WERI-Rb-1 (cell line): Measurements from ENCODE around the gene WNT1.

Experiments used
- DNase-seq: peaks from one replicate; pipeline ENCODE4 v3.0.0-alpha.2; 2020
- H3K27ac ChIP-seq: fragments of 250-450 bp; sonication (Bioruptor Pico); 2 replicates; pipeline ENCODE4 v1.5.1; 2020; ENCODE audit warnings: mild to moderate bottlenecking, moderate library complexity
- H3K27me3 ChIP-seq: fragments of 250-450 bp; sonication (Bioruptor Pico); 2 replicates; pipeline ENCODE4 v1.5.1; 2021; ENCODE audit warnings: mild to moderate bottlenecking, low read depth, moderate library complexity; ENCODE audit not compliant: insufficient read depth, severe bottlenecking
- H3K36me3 ChIP-seq: fragments of 250-450 bp; sonication (Bioruptor Pico); 2 replicates; pipeline ENCODE4 v1.5.1; 2020; ENCODE audit warnings: mild to moderate bottlenecking, moderate library complexity
- H3K4me3 ChIP-seq: 2 replicates; pipeline ENCODE4 v1.5.1; 2011; ENCODE audit warnings: low read depth, mild to moderate bottlenecking, control low read depth, low read length
- H3K9me3 ChIP-seq: fragments of 250-450 bp; sonication (Bioruptor Pico); 2 replicates; pipeline ENCODE4 v1.5.1; 2021; ENCODE audit warnings: mild to moderate bottlenecking, moderate library complexity; ENCODE audit not compliant: severe bottlenecking
- CTCF ChIP-seq: IDR thresholded peaks from 2 replicates; pipeline ENCODE4 v1.5.1; 2011; ENCODE audit warnings: low read depth, mild to moderate bottlenecking, control low read depth, inconsistent platforms, low read length

WNT1 gene

GRCh38 chr12:48998497-48999353 lies 20.6 kb downstream of the WNT1 start:
- DNase-seq, result no peak
- TF ChIP-seq CTCF, result no peak
- Histone ChIP-seq H3K4me3 (peak overlapping the region; percentile 43), H3K36me3 (no peaks in the 10 kb centered on the region), H3K27me3 (peaks cover 8% of the 10 kb centered on the region), H3K27ac (no peak overlapping the region), H3K9me3 (no peaks in the 10 kb centered on the region)

GRCh38 chr12:48999371-49000131 lies 21.4 kb downstream of the WNT1 start, which contains the start of gene DDN:
DDN (minus strand) TSS chr12:48999375; CDS start chr12:48999287, 88 bp downstream.
- no peaks in the 10 kb centered on the region for H3K36me3 ChIP-seq
- no peak for TF ChIP-seq CTCF
- no peaks in the 10 kb centered on the region for H3K9me3 ChIP-seq
- H3K4me3 ChIP-seq, result peak within 1 kb of the TSS; percentile 43
- peaks cover 8% of the 10 kb centered on the region for H3K27me3 ChIP-seq
- peak; percentile 49 for DNase-seq
- no peak within 1 kb of the TSS for H3K27ac ChIP-seq

GRCh38 chr12:49000346-49000745 lies 22.2 kb downstream of the WNT1 start:
- Histone ChIP-seq H3K9me3 (no peaks in the 10 kb centered on the region), H3K27ac (no peak overlapping the region), H3K36me3 (no peaks in the 10 kb centered on the region), H3K4me3 (no peak overlapping the region), H3K27me3 (peaks cover 8% of the 10 kb centered on the region)
- DNase-seq, result no peak
- no peak for TF ChIP-seq CTCF

GRCh38 chr12:49008943-49009342 lies 30.8 kb downstream of the WNT1 start:
- H3K9me3 ChIP-seq, result no peaks in the 10 kb centered on the region
- H3K27me3 ChIP-seq, result no peaks in the 10 kb centered on the region
- no peak for DNase-seq
- no peak overlapping the region for H3K4me3 ChIP-seq
- H3K36me3 ChIP-seq, result no peaks in the 10 kb centered on the region; the same call in 1 of the 2 replicates
- no peak for TF ChIP-seq CTCF
- H3K27ac ChIP-seq, result no peak overlapping the region

- DNase-seq, result no peak
- Histone ChIP-seq H3K4me3 (no peak overlapping the region), H3K27me3 (no peaks in the 10 kb centered on the region), H3K36me3 (no peaks in the 10 kb centered on the region; the same call in 1 of the 2 replicates), H3K27ac (no peak overlapping the region), H3K9me3 (no peaks in the 10 kb centered on the region)
- no peak for TF ChIP-seq CTCF
Measured at GRCh38 chr12:49010092-49010668, 32.1 kb downstream of the WNT1 start.
